H1 (cell line): Measurements from ENCODE around the gene YPEL5. TPM values are rescaled to one million over a fixed set of nuclear protein-coding genes. Genes with fewer than 3 reads are reported as not detected.

ENCODE experiments used
- CTCF ChIA-PET: fragments of 300-600 bp; sonication (Branson Sonifier 250); formaldehyde crosslinking; loops from one replicate; lab custom pipeline; 2021; ENCODE audit not compliant: partially characterized antibody; lab: Charles Lee
- POLR2A ChIA-PET: fragments of 300-600 bp; sonication (Branson Sonifier 250); formaldehyde crosslinking; loops from one replicate; lab custom pipeline; 2021; ENCODE audit warnings: inconsistent platforms; ENCODE audit not compliant: partially characterized antibody; lab: Charles Lee
- DNase-seq, 2 experiments: peaks; one replicate each; pipeline versions ENCODE4 v3.0.0 to v3.0.0-alpha.2; 2010 to 2022; ENCODE audit warnings: low spot score in 2 of 2, low read depth in 1 of 2, mixed read lengths in 1 of 2
- FAIRE-seq: peaks from 2 replicates; lab custom pipeline; 2011; peaks lifted over from hg19 to GRCh38; lab: Jason Lieb, UNC
- H2AFZ ChIP-seq: 2 replicates; pipeline ENCODE4 v1.8.1; 2012; ENCODE audit warnings: low read length, inconsistent platforms
- H2AK5ac ChIP-seq: 2 replicates; pipeline ENCODE4 v1.6.1; 2013; ENCODE audit warnings: low read depth, low read length
- H2BK120ac ChIP-seq: replicated peaks from 2 replicates; pipeline ENCODE3; 2013; ENCODE audit warnings: low read depth, low read length, inconsistent platforms
- H2BK12ac ChIP-seq: 2 replicates; pipeline ENCODE4 v1.6.1; 2013; ENCODE audit warnings: low read depth, low read length
- H2BK15ac ChIP-seq: 2 replicates; pipeline ENCODE4 v1.6.1; 2013; ENCODE audit warnings: low read length
- H2BK20ac ChIP-seq: 2 replicates; pipeline ENCODE4 v1.6.1; 2013; ENCODE audit warnings: low read length
- H2BK5ac ChIP-seq: 2 replicates; pipeline ENCODE4 v1.6.1; 2013; ENCODE audit warnings: low read depth, low read length
- H3K14ac ChIP-seq: 2 replicates; pipeline ENCODE4 v1.6.1; 2013; ENCODE audit warnings: inconsistent platforms; ENCODE audit not compliant: insufficient read length
- H3K18ac ChIP-seq: 2 replicates; pipeline ENCODE4 v1.6.1; 2013; ENCODE audit warnings: low read length; ENCODE audit errors: extremely low read depth
- H3K23ac ChIP-seq: 2 replicates; pipeline ENCODE4 v1.6.1; 2013; ENCODE audit warnings: inconsistent platforms; ENCODE audit not compliant: insufficient read length
- H3K23me2 ChIP-seq: 2 replicates; pipeline ENCODE4 v1.6.1; 2013; ENCODE audit warnings: low read depth, low read length
- H3K27ac ChIP-seq: 2 replicates; pipeline ENCODE4 v1.6.1; 2011; ENCODE audit warnings: low read depth, low read length, inconsistent platforms
- H3K27me3 ChIP-seq, 4 experiments: replicated peaks in 1 of 4; 1 replicate in 1 of 4; 2 replicates in 3 of 4; pipeline versions ENCODE4 v1.6.1 to v1.8.1; 2011 to 2013; ENCODE audit warnings: low read length in 3 of 4, mild to moderate bottlenecking in 3 of 4, inconsistent platforms in 2 of 4, mixed read lengths in 2 of 4, moderate library complexity in 1 of 4; ENCODE audit not compliant: control insufficient read depth in 3 of 4, insufficient read depth in 3 of 4; ENCODE audit errors: extremely low read depth in 1 of 4
- H3K36me3 ChIP-seq, 4 experiments: 2 replicates each; pipeline versions ENCODE4 v1.6.1 to v1.8.1; 2011 to 2013; ENCODE audit warnings: mild to moderate bottlenecking in 4 of 4, low read length in 3 of 4, moderate library complexity in 2 of 4, control low read depth in 1 of 4, inconsistent platforms in 1 of 4; ENCODE audit not compliant: insufficient read depth in 4 of 4, control insufficient read depth in 2 of 4
- H3K4ac ChIP-seq: replicated peaks from 2 replicates; pipeline ENCODE3; 2013; ENCODE audit warnings: low read length, low read depth, mixed read lengths, inconsistent platforms; ENCODE audit not compliant: insufficient read length
- H3K4me1 ChIP-seq, 4 experiments: replicated peaks in 1 of 4; 1 replicate in 1 of 4; 2 replicates in 3 of 4; pipeline versions ENCODE4 v1.6.1 to v1.8.1; 2011 to 2013; ENCODE audit warnings: low read length in 3 of 4, inconsistent platforms in 2 of 4, mixed read lengths in 1 of 4; ENCODE audit not compliant: insufficient read depth in 4 of 4, control insufficient read depth in 3 of 4
- H3K4me2 ChIP-seq, 2 experiments: 2 replicates each; pipeline versions ENCODE4 v1.6.1 to v1.8.1; 2011 to 2013; ENCODE audit warnings: low read depth in 2 of 2, low read length in 2 of 2, control low read depth in 1 of 2, inconsistent platforms in 1 of 2, mild to moderate bottlenecking in 1 of 2; ENCODE audit not compliant: insufficient read depth in 1 of 2
- H3K4me3 ChIP-seq, 4 experiments: fragments of 200-600, 300-600 bp in 1 of 4; sonication (generic), shearing (Covaris generic), sonication (Bioruptor Twin) in 1 of 4; 2 replicates each; pipeline versions ENCODE4 v1.5.1 to v1.8.1; 2011 to 2016; ENCODE audit warnings: low read length in 4 of 4, low read depth in 3 of 4, control low read depth in 2 of 4, inconsistent platforms in 2 of 4, mild to moderate bottlenecking in 2 of 4, mixed read lengths in 1 of 4, moderate library complexity in 1 of 4; ENCODE audit not compliant: insufficient read depth in 2 of 4; ENCODE audit errors: extremely low read depth in 1 of 4
- H3K56ac ChIP-seq: replicated peaks from 2 replicates; pipeline ENCODE3; 2013; ENCODE audit warnings: low read depth, mild to moderate bottlenecking, mixed read lengths, low read length, inconsistent platforms; ENCODE audit not compliant: insufficient read length
- H3K79me1 ChIP-seq: 2 replicates; pipeline ENCODE4 v1.6.1; 2013; ENCODE audit warnings: low read depth, low read length, control low read depth
- H3K79me2 ChIP-seq, 2 experiments: 2 replicates each; pipeline versions ENCODE4 v1.6.1 to v1.8.1; 2012 to 2013; ENCODE audit warnings: low read length in 2 of 2, mild to moderate bottlenecking in 2 of 2, inconsistent platforms in 1 of 2; ENCODE audit not compliant: insufficient read depth in 2 of 2, control insufficient read depth in 1 of 2
- H3K9ac ChIP-seq, 4 experiments: replicated peaks in 1 of 4; 1 replicate in 1 of 4; 2 replicates in 3 of 4; pipeline versions ENCODE4 v1.6.1 to v1.8.1; 2011 to 2013; ENCODE audit warnings: low read depth in 3 of 4, low read length in 3 of 4, control low read depth in 2 of 4, mild to moderate bottlenecking in 2 of 4, moderate library complexity in 2 of 4, inconsistent platforms in 1 of 4; ENCODE audit errors: extremely low read depth in 1 of 4
- H3K9me3 ChIP-seq, 2 experiments: 2 replicates each; pipeline versions ENCODE4 v1.6.1 to v1.8.1; 2012 to 2013; ENCODE audit warnings: mild to moderate bottlenecking in 2 of 2, moderate library complexity in 2 of 2, control low read depth in 1 of 2, inconsistent platforms in 1 of 2, low read depth in 1 of 2, low read length in 1 of 2, mixed read lengths in 1 of 2; ENCODE audit not compliant: insufficient read depth in 2 of 2
- H4K20me1 ChIP-seq, 2 experiments: replicated peaks in 1 of 2; 2 replicates each; pipeline versions ENCODE3 to v1.8.1; 2011 to 2013; ENCODE audit warnings: inconsistent platforms in 2 of 2, low read length in 2 of 2, mild to moderate bottlenecking in 1 of 2; ENCODE audit not compliant: insufficient read depth in 2 of 2, control insufficient read depth in 1 of 2
- H4K5ac ChIP-seq: 2 replicates; pipeline ENCODE4 v1.6.1; 2013; ENCODE audit warnings: low read length, low read depth, mixed read lengths, inconsistent platforms; ENCODE audit not compliant: insufficient read length
- H4K8ac ChIP-seq: 2 replicates; pipeline ENCODE4 v1.8.0; 2013; ENCODE audit warnings: mild to moderate bottlenecking, moderate library complexity, low read length, inconsistent platforms; ENCODE audit not compliant: insufficient read depth; ENCODE audit errors: extremely low read depth
- H4K91ac ChIP-seq: replicated peaks from 2 replicates; pipeline ENCODE3; 2013; ENCODE audit warnings: low read length, mixed read lengths, inconsistent platforms; ENCODE audit not compliant: insufficient read length
- ATF3 ChIP-seq: IDR thresholded peaks from 2 replicates; pipeline ENCODE4 v1.6.1; 2011; ENCODE audit warnings: low read depth, mild to moderate bottlenecking, low read length; ENCODE audit not compliant: insufficient read depth
- BCL11A ChIP-seq, 2 experiments: IDR thresholded peaks; one replicate each; pipeline ENCODE4 v1.6.1; 2011; ENCODE audit warnings: low read depth in 2 of 2, low read length in 2 of 2, mild to moderate bottlenecking in 2 of 2
- CHD1 ChIP-seq: IDR thresholded peaks from 2 replicates; pipeline ENCODE4 v1.6.1; 2012; ENCODE audit warnings: low read depth, low read length, improper control_type of control experiment
- EGR1 ChIP-seq: IDR thresholded peaks from 2 replicates; pipeline ENCODE4 v1.6.1; 2011; ENCODE audit warnings: low read depth, low read length, borderline replicate concordance
- GTF2F1 ChIP-seq: IDR thresholded peaks from 2 replicates; pipeline ENCODE4 v1.6.1; 2012; ENCODE audit warnings: low read depth, low read length, improper control_type of control experiment, borderline replicate concordance
- HDAC6 ChIP-seq: IDR thresholded peaks from one replicate; pipeline ENCODE4 v1.7.1; 2012; ENCODE audit warnings: low read depth, mild to moderate bottlenecking, inconsistent platforms, low read length, moderate library complexity
- MAFK ChIP-seq: IDR thresholded peaks from 2 replicates; pipeline ENCODE4 v1.6.1; 2012; ENCODE audit warnings: low read depth, mild to moderate bottlenecking, improper control_type of control experiment, low read length
- MAX ChIP-seq: IDR thresholded peaks from 2 replicates; pipeline ENCODE4 v1.6.1; 2012; ENCODE audit warnings: inconsistent platforms
- POLR2AphosphoS5 ChIP-seq: IDR thresholded peaks from 2 replicates; pipeline ENCODE4 v1.6.1; 2011; ENCODE audit warnings: low read depth, low read length
- SAP30 ChIP-seq: fragments of 300-600 bp; sonication (generic); IDR thresholded peaks from 2 replicates; pipeline ENCODE4 v1.7.1; 2012; ENCODE audit warnings: low read length, moderate library complexity, mild to moderate bottlenecking, inconsistent platforms; ENCODE audit not compliant: insufficient read depth, insufficient replicate concordance
- SIN3A ChIP-seq, 2 experiments: IDR thresholded peaks in 1 of 2; conservative IDR thresholded peaks in 1 of 2; 2 replicates each; pipeline ENCODE4 v1.6.1; 2011 to 2012; ENCODE audit warnings: low read length in 2 of 2, improper control_type of control experiment in 1 of 2, low read depth in 1 of 2, mild to moderate bottlenecking in 1 of 2
- SRF ChIP-seq: IDR thresholded peaks from 2 replicates; pipeline ENCODE4 v1.6.1; 2011; ENCODE audit warnings: mild to moderate bottlenecking, low read depth, low read length, moderate library complexity
- TBP ChIP-seq: IDR thresholded peaks from 2 replicates; pipeline ENCODE4 v1.6.1; 2011; ENCODE audit warnings: low read depth, low read length, improper control_type of control experiment
- WGBS, 2 experiments: shearing (Covaris generic) in 1 of 2; methylation state at CpG; one replicate each; pipeline versions ENCODE4 v1.1.6 to v1.1.7; 2013 to 2015; ENCODE audit warnings: low lambda C conversion rate in 2 of 2, mixed read lengths in 2 of 2, inconsistent platforms in 1 of 2, low coverage in 1 of 2, missing lambda C conversion rate in 1 of 2; ENCODE audit not compliant: insufficient replicate concordance in 2 of 2, insufficient coverage in 1 of 2, insufficient read length in 1 of 2; ENCODE audit errors: extremely low coverage in 1 of 2, missing lambda C conversion rate in 1 of 2; 5-methylcytosine and 5-hydroxymethylcytosine counted together
- polyA plus RNA-seq, 7 experiments: library from polyadenylated mRNA; depleted of rRNA in 3 of 7; stranded (reverse) in 5 of 7; unstranded in 2 of 7; fragments of >200 nt in 5 of 7; fragments of 200-250 nt in 2 of 7; gene quantifications; 1 replicate in 5 of 7; 2 replicates in 1 of 7; 4 replicates in 1 of 7; pipeline versions ENCODE4 v1.2.1 to v1.2.3, GENCODE V29; 2011 to 2013; ENCODE audit warnings: missing spikeins in 2 of 7, mixed read lengths in 2 of 7
- total RNA-seq: library from RNA; stranded (reverse); fragmentation: NEBNext Ultra II Directional; extraction: Animal tissue kit (Norgen Biotek cat#: 25700); gene quantifications from 2 replicates; pipeline ENCODE4 v1.2.1, GENCODE V29; 2021

YPEL5 gene
- total and polyA plus RNA-seq, 2 of the 8 experiments (the other 6 are each of a cell fraction or from before 2014, with no cell fraction given), result 18.5 to 28.0 TPM

GRCh38 chr2:30104307-30104706, 42.5 kb upstream of the YPEL5 start:
- Histone ChIP-seq H3K23ac (no peak overlapping the region), H4K8ac (no peak overlapping the region), H3K9me3 (no peaks in the 10 kb centered on the region), H2AFZ (no peak overlapping the region), H3K4me3 (no peak overlapping the region), H3K9ac (no peak overlapping the region), H3K27ac (no peak overlapping the region), H4K5ac (no peak overlapping the region), H3K4ac (no peak overlapping the region)
- POLR2A ChIA-PET, result no interaction called here
- no peak for DNase-seq
- TF ChIP-seq TBP (no peak), POLR2AphosphoS5 (no peak), MAX (no peak), SAP30 (no peak), BCL11A (IDR thresholded peaks at IDR 0.05; ENCODE audit: low read depth in 2 of 2, low read length in 2 of 2) (no peak), SIN3A (conservative IDR thresholded peaks at IDR 0.05 in 1 of 2, IDR thresholded peaks at IDR 0.05 in 1 of 2; ENCODE audit: low read depth in 1 of 2, low read length in 2 of 2) (no peak), EGR1 (no peak), MAFK (no peak), ATF3 (no peak), HDAC6 (no peak), SRF (no peak), CHD1 (no peak), GTF2F1 (no peak)
- TF ChIP-seq, all 59 proteins: peak for 0
- Histone ChIP-seq H3K56ac (no peak overlapping the region), H2BK12ac (no peak overlapping the region), H3K4me2 (no peak overlapping the region), H3K27me3 (no peaks in the 10 kb centered on the region), H3K4me1 (peaks cover 0 to 4% (median 0%) of the 10 kb centered on the region in 4 experiments; a peak in 2 of 7 replicates), H4K91ac (no peak overlapping the region), H3K23me2 (no peaks in the 10 kb centered on the region; the same call in 1 of the 2 replicates), H2BK120ac (no peak overlapping the region), H3K36me3 (no peaks in the 10 kb centered on the region), H2AK5ac (no peak overlapping the region), H4K20me1 (no peaks in the 10 kb centered on the region), H3K14ac (no peak overlapping the region), H3K79me1 (no peaks in the 10 kb centered on the region), H2BK5ac (no peak overlapping the region), H2BK15ac (no peak overlapping the region), H3K79me2 (no peaks in the 10 kb centered on the region), H2BK20ac (no peak overlapping the region), H3K18ac (no peak overlapping the region)
- 86% methylated on average over 2 of the region's 2 CpGs; no CpG with 5 or more reads in 1 of the 2 experiments for WGBS, 2 experiments
- CTCF ChIA-PET, result interaction anchor here (1.1 to 3.5 kb wide), 2 partner anchors 12 to 13 kb away, joined by 4 to 12 read pairs; no protein-coding TSS in a partner anchor
- no peak for FAIRE-seq
